Vagina (tissue), 2 donors: ENCODE results near the gene NASP. TPM values are rescaled to one million over a fixed set of nuclear protein-coding genes. Genes with fewer than 3 reads are reported as not detected.

ENCODE experiments used
- DNase-seq, 2 donors: peaks; one replicate each; pipeline ENCODE4 v3.0.0-alpha.2; 2017; ENCODE audit errors: extremely low spot score in 2 of 2
- H3K27ac ChIP-seq: fragments of 200-600 bp; sonication (generic); one replicate; pipeline ENCODE4 v1.5.1; 2019
- H3K27me3 ChIP-seq: fragments of 200-600 bp; sonication (generic); one replicate; pipeline ENCODE4 v1.5.1; 2019
- H3K36me3 ChIP-seq, 2 donors: fragments of 200-600 bp; sonication (generic); one replicate each; pipeline ENCODE4 v1.5.1; 2017 to 2019
- H3K4me1 ChIP-seq: fragments of 200-600 bp; sonication (generic); one replicate; pipeline ENCODE4 v1.5.1; 2019
- H3K4me3 ChIP-seq, 2 donors: fragments of 200-600 bp; sonication (generic); 1 replicate in 1 of 2; 2 replicates in 1 of 2; pipeline ENCODE4 v1.5.1; 2016 to 2019
- H3K9me3 ChIP-seq: fragments of 200-600 bp; sonication (generic); one replicate; pipeline ENCODE4 v1.5.1; 2019
- POLR2A ChIP-seq, 2 donors: fragments of 450-650 bp; IDR thresholded peaks; one replicate each; pipeline ENCODE4 v1.6.1; 2017; ENCODE audit warnings: antibody characterized with exemption in 2 of 2, mild to moderate bottlenecking in 2 of 2, moderate library complexity in 2 of 2
- POLR2AphosphoS5 ChIP-seq, 2 donors: sonication (generic); formaldehyde crosslinking; IDR thresholded peaks; one replicate each; pipeline ENCODE4 v1.9.0; 2017; ENCODE audit warnings: antibody characterized with exemption in 2 of 2, mild to moderate bottlenecking in 2 of 2, low read depth in 1 of 2; ENCODE audit not compliant: insufficient read depth in 1 of 2
- intact Hi-C: fragments of 100-400 bp; cut with DNase I; formaldehyde crosslinking; loops from one replicate; pipeline ENCODE4 v1.15.1; 2023
- total RNA-seq: library from RNA; depleted of rRNA; stranded (reverse); fragments of >200 nt; gene quantifications from one replicate; pipeline ENCODE4 v1.2.3, GENCODE V29; 2016
- TF ChIP-seq, protein P1 (sequence below), 3 experiments: fragments of 450-650 bp in 2 of 3; fragments of 200-600 bp in 1 of 3; sonication (generic) in 1 of 3; IDR thresholded peaks; one replicate each; pipeline ENCODE4 v1.5.1; 2017 to 2019; ENCODE audit warnings: antibody characterized with exemption in 3 of 3, mild to moderate bottlenecking in 2 of 3, moderate library complexity in 2 of 3

The NASP gene
- 57.9 TPM for total RNA-seq

- intact Hi-C loops, result no loop called here
- Histone ChIP-seq H3K4me3 (peak within 1 kb of the TSS; percentile 86 to 100), H3K27me3 (no peaks in the 10 kb centered on the region), H3K4me1 (peaks cover 30% of the 10 kb centered on the region), H3K27ac (peak within 1 kb of the TSS; percentile 92), H3K36me3 (no peaks in the 10 kb centered on the region), H3K9me3 (no peaks in the 10 kb centered on the region)
- TF ChIP-seq POLR2AphosphoS5 (IDR thresholded peaks at IDR 0.05; ENCODE audit: insufficient read depth in 1 of 2, low read depth in 1 of 2) (peak; percentile 41 to 96), POLR2A (IDR thresholded peaks at IDR 0.05) (peak in 1 of 2 donors; percentile 81)
- TF ChIP-seq, protein P1, sequence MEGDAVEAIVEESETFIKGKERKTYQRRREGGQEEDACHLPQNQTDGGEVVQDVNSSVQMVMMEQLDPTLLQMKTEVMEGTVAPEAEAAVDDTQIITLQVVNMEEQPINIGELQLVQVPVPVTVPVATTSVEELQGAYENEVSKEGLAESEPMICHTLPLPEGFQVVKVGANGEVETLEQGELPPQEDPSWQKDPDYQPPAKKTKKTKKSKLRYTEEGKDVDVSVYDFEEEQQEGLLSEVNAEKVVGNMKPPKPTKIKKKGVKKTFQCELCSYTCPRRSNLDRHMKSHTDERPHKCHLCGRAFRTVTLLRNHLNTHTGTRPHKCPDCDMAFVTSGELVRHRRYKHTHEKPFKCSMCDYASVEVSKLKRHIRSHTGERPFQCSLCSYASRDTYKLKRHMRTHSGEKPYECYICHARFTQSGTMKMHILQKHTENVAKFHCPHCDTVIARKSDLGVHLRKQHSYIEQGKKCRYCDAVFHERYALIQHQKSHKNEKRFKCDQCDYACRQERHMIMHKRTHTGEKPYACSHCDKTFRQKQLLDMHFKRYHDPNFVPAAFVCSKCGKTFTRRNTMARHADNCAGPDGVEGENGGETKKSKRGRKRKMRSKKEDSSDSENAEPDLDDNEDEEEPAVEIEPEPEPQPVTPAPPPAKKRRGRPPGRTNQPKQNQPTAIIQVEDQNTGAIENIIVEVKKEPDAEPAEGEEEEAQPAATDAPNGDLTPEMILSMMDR (IDR thresholded peaks at IDR 0.05), result no peak
- peak in 1 of 2 donors; percentile 95 for DNase-seq
Observed at GRCh38 chr1:45583666-45584350, at the start of gene NASP. Gene NASP, plus strand, starts transcription at chr1:45584041. Its CDS starts 106 bp downstream, at chr1:45584147.

- no peak for DNase-seq
- H3K36me3 ChIP-seq, result no peaks in the 10 kb centered on the region
- no peak for TF ChIP-seq POLR2AphosphoS5 (IDR thresholded peaks at IDR 0.05; ENCODE audit: insufficient read depth in 1 of 2, low read depth in 1 of 2)
- TF ChIP-seq, protein P1 (IDR thresholded peaks at IDR 0.05), result no peak
- TF ChIP-seq POLR2A (IDR thresholded peaks at IDR 0.05), result no peak
- H3K9me3 ChIP-seq, result no peaks in the 10 kb centered on the region
- H3K27me3 ChIP-seq, result no peaks in the 10 kb centered on the region
- H3K4me1 ChIP-seq, result no peaks in the 10 kb centered on the region
- intact Hi-C loops, result no loop called here
- no peak overlapping the region for H3K4me3 ChIP-seq
- H3K27ac ChIP-seq, result no peak overlapping the region
Observed at GRCh38 chr1:45535988-45536766, 47.7 kb upstream of the NASP start.

DNA sequence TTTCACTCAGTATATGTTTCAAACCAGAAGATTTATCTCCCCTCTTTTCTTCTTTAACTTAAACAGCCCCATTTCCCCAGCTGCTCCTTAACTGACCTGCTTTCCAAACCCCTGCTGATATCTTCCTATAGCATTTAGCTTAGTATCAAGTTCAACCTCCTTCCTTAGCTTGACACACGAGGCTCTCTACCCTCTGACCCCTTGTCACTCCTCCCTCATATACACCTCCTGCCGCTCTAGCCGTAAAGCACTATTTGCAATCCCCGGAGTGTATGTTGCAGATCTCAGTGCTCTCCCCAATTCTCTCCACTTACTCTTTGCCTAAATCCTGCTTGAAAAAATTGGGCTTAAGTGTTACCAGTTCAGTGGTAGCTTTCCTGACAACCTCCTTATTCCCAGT, 47.0 kb upstream of the NASP start:
- Histone ChIP-seq H3K4me1 (no peaks in the 10 kb centered on the region), H3K27me3 (no peaks in the 10 kb centered on the region), H3K36me3 (no peaks in the 10 kb centered on the region), H3K4me3 (no peak overlapping the region), H3K27ac (no peak overlapping the region), H3K9me3 (no peaks in the 10 kb centered on the region)
- no peak for DNase-seq
- TF ChIP-seq POLR2AphosphoS5 (IDR thresholded peaks at IDR 0.05; ENCODE audit: insufficient read depth in 1 of 2, low read depth in 1 of 2) (no peak), POLR2A (IDR thresholded peaks at IDR 0.05) (no peak)
- TF ChIP-seq, protein P1 (IDR thresholded peaks at IDR 0.05), result no peak
- intact Hi-C loops, result no loop called here

GRCh38 chr1:45541193-45541592, 42.6 kb upstream of the NASP start:
- intact Hi-C loops, result no loop called here
- Histone ChIP-seq H3K4me3 (no peak overlapping the region), H3K36me3 (no peaks in the 10 kb centered on the region), H3K4me1 (no peaks in the 10 kb centered on the region), H3K9me3 (no peaks in the 10 kb centered on the region), H3K27me3 (no peaks in the 10 kb centered on the region), H3K27ac (no peak overlapping the region)
- no peak for DNase-seq
- no peak for TF ChIP-seq POLR2A (IDR thresholded peaks at IDR 0.05)
- no peak for TF ChIP-seq POLR2AphosphoS5 (IDR thresholded peaks at IDR 0.05; ENCODE audit: insufficient read depth in 1 of 2, low read depth in 1 of 2)
- TF ChIP-seq, protein P1 (IDR thresholded peaks at IDR 0.05), result no peak

DNA sequence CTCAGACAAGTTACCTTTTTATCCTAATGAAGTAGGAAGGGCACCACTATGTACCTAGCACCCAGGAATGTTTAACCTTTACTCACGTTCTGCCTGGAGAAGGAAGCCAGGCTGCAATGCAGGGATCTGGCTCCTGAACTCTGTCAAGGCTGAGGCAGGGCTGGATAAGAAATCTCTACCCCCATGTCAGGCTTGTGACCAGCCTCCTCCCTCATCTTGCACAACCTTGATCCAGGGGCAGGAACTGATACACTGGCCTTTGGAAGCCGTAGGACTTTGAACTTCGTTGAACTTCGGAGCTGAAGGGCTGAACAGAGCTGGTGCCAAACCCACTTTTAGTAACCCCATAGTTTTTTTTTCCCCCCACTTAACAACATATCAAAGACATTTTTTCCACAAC, 41.2 kb upstream of the NASP start:
- no peaks in the 10 kb centered on the region for H3K4me1 ChIP-seq
- intact Hi-C loops, result no loop called here
- no peak for DNase-seq
- H3K27ac ChIP-seq, result no peak overlapping the region
- H3K36me3 ChIP-seq, result no peaks in the 10 kb centered on the region
- TF ChIP-seq, protein P1 (IDR thresholded peaks at IDR 0.05), result no peak
- TF ChIP-seq POLR2A (IDR thresholded peaks at IDR 0.05) (no peak), POLR2AphosphoS5 (IDR thresholded peaks at IDR 0.05; ENCODE audit: insufficient read depth in 1 of 2, low read depth in 1 of 2) (no peak)
- no peaks in the 10 kb centered on the region for H3K27me3 ChIP-seq
- no peaks in the 10 kb centered on the region for H3K9me3 ChIP-seq
- no peak overlapping the region for H3K4me3 ChIP-seq
